CD1c-positive myeloid dendritic cell (primary cell): ENCODE measurements around the gene SGIP1.
A peak's percentile ranks its signal among the peaks of the same experiment; 100 is the strongest.

Experiments
- DNase-seq: peaks from one replicate; pipeline ENCODE4 v3.0.0-alpha.2; 2016; ENCODE audit errors: extremely low spot score

SGIP1 gene

DNA sequence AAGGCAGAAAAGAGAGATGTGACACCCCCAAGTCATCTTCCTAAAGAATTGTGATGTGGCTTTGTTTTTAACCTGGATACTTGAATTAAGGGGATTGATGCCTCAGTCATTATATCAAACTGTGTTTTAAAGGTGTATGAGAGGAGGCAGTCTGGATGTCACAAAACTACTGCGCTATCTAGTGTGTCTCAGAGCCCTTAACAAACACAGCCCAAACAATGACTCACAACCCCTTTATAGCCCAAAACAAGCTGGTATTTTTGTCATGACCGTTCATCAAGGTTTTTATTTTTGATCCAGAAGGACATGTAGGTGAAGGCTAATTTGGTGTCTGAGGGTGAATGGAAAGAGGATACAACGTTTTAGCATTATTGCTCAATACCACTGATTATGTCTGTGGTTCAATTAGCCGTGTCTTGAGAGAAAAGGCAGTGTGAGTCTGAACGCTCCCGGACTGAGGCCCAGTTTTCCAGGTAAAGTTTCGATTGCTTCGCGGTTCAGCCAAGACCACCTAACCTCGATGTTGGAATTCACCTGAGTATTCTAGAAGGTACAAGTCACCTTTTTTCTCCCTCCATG is 71.6 kb downstream of the SGIP1 start:
- DNase-seq = no peak

DNA sequence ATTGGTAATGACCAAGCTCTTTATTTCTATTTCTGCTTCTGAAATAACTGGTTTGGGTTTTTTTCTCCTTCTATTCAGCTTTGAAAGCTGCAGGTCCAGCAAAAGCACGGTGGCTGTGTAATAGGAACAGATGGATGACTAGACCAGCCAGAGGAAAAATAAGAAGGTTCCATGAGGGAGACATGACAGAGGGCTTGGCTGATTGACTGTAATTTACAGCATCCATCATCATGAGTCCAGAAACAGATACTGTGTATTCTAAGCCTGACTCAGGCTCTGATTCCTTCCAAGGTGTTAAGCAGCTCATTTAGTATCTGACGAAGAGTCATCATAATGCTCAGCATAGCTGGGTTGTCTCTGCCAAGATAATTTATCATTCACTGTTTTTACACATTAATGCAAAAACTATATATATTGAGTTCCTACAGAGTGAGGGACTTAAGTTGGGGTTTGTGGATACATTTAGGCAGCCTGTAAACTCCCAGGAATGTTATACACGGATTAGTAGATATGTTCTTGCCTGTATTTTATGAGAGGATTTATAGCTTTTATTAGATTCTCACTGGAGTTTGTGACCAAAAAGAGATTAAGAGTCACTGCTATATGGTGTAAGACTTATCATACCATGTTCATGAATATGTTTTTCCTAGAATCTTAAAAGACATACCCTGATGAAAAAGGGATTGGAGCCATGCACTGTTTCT is 72.6 kb downstream of the SGIP1 start:
- DNase-seq = no peak

DNA sequence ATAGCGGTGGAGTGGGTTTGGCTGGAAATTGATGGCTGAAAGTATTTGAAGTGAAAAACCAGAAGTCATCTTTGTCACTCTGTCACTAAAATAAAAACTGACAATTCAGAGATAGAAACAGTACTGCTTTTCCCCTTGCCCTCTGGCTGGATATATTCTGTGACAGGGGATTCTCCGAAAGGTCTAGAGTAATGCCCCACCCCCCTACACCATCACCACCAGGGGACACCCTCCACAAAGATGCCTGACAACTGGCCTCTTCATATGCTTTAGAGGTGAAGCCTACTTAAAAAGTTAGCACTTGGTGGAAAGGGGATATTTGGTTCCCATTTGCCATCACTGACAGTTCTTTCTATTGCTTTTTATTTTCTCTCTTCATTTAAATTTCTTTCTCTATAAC is 73.5 kb downstream of the SGIP1 start:
- DNase-seq = no peak

DNA sequence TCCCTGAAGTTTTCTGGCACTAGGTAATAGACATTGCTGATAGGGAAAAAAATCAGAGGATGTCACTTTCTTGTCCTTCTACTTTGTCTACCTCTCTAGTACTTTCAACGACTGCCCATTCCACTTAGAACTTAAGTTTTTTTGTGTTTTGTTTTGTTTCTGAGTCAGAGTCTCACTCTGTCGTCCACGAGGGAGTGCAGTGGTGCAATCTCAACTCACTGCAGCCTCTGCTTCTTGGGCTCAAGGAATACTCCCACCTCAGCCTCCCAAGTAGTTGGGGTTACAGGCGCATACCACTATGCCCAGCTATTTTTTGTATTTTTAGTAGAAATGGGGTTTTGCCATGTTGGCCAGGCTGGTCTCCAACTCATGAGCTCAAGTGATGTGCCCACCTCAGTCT is 79.2 kb downstream of the SGIP1 start:
- no peak for DNase-seq

DNA sequence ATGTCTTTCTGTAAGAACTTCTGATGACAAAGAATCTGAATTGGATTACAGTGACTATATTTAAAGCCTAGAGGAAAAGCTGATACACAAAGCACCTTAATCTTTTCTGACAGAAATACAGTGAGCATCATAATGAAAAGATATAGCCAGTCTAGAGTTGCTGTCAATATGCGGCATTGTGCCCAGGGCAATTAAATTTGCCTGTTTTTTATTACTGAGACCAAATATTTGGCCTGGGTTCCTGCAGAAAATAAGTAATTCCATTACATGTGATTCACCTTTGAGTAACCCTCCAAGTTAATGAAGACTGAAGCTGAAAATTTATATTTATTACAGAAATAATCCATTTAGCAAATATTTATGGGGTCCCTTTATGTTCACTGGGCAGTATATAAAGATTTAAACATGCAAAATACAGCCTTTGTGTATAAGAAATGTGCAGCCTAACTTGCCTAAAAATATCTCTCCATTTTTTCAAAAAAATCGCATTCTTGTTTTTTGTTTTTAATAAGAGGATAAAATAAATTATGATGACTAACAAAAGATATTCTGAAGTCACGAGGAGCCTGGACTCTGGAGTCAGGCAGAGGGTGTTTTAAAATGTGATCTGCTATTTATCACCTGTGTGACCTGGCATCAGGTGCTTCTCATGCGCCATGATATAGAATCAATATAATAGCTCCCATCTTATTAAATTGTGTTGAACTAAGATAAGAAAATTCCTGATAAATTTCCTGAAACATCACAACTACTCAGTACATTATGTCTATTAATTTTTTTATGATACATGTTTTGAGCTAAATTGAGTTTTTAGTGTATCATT is 83.6 kb downstream of the SGIP1 start:
- no peak for DNase-seq

DNA sequence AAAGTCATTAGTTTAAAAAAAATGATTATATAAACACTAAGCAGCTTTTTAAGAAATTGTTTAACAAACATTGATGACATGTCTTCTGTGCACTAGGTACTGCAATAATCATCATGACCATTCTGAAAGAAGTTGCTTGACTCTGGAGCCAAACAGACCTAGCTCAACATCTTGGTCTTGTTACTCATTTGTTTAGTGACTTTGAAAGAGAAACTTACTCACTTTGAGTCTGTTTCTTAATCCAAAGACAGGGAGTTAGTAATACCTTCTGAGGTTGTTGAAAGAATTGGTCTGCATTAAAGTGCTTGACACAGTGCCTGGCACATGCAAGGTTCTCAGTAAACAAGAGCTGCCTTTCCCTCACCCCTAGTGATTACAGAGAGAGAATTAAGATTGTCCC is 84.4 kb downstream of the SGIP1 start:
- no peak for DNase-seq

DNA sequence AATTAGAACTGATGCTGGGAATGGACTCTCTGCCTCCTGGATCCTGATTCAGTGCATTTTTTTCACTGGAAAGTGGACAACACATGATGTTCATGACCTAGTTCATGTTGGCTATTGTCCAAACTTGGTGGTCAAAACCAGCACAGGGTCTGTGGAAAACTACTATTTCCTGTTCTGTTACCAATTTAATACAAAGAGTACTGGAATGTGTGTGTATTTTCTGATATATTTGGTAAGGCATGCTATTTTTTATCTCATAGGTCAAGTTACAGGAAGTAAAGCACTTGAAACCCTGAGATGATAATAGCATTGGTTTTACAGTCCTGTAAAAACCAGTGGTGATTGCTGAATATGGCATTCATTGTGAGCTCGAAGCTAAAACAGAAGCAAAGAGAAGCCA is 89.9 kb downstream of the SGIP1 start:
- no peak for DNase-seq

DNA sequence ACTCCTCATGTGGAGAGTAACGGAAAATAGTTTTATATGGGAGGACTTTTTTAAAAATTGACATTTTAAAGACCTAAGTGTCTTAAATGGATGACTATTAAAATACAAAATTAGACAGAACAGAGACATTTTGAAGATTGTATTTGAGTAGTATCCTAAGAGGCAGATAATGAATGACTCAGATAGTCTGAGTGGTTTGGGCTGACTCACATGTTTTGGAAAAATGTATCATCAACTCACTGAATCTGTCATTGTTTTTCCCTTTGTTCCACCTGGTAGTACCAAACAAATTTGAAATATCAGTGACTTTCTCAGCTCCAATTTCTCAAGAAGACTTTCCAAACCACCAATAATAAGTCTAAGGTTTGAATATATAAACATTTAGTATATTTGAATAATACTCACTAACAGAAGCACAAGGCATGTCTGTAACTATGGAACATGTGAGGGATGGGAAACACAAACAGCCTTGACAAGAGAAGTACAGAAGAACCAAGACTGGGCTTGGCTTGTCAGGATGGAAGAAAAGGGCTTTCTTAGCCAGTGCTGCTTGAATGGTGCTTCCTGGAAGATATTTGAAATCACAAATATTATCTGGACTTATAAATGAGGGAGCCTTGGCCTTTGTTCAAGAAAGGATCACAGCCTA is 90.6 kb downstream of the SGIP1 start:
- DNase-seq = no peak

DNA sequence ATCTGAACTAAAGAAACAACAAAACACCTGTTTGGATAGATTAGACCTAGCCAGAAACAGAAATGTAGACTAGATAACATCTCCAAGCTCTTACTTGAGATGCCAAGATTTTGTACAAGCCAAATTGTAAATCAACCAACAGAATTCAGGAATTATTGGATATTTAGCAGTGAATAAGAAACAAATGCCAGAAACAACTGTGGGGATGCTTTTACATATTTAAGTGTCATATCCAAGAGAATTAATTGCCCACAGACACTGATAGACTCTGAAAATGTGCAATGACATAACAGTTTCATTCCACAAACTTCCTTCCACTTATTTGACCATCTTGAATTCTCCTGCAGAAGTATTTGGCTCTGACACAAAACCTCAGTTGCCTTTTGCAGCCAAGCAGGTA is 92.3 kb downstream of the SGIP1 start:
- DNase-seq = no peak

DNA sequence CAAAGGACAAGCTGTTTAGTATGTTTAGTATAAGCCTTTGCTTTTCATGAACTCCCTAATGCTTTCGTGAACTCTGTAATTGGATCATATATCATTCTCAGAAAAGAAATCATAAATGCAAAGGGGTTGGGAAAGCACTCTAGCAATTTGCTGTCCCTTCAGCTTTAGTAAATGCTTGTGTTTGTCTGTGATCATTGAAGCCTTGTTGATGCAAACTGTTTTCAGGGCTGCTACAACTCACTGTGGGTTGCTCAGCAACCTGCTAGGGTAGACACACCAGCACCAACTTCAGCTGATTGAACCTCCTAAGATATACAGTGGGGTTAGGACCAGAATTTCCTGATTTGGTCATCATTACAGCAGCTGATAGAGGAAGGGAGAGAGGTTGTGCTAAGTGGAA is 95.0 kb downstream of the SGIP1 start:
- DNase-seq = no peak

DNA sequence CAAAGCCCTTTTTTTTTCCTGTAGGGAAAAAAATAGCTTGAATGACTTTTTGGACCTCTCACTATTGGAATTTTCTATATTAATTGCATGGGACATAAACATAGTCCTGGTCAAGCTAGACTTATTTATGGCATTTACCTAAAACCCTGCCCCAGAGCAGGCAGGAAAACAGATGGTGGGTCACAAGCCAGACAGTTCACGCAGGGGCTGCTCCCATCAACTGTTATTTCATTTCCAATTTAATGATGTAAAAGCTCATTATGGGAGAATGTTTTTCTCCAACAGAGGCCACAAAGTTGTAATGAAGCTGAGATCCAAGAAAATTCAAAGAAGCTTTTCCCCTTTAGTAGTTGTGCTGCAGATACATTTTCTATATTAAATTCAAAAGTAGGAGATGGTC is 99.2 kb downstream of the SGIP1 start:
- no peak for DNase-seq

DNA sequence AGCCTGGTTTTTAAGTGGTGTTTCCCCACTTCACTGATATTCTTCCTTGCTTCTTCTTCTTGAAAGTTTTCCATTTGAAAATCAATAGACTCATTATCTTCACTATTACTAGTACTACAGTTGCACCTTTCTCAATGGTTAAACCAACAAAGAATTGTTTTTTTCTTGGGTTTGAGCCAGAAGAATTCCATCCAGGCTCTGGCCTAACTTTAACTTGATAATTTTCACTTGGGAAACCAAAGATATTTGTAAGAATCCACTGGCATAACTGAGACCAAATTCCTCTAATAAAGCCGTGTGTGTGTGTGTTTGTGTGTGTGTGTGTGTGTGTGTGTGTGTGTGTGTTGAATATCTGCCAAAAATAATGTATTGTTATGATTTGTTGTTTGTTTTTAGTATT is 103.2 kb downstream of the SGIP1 start:
- DNase-seq = no peak

DNA sequence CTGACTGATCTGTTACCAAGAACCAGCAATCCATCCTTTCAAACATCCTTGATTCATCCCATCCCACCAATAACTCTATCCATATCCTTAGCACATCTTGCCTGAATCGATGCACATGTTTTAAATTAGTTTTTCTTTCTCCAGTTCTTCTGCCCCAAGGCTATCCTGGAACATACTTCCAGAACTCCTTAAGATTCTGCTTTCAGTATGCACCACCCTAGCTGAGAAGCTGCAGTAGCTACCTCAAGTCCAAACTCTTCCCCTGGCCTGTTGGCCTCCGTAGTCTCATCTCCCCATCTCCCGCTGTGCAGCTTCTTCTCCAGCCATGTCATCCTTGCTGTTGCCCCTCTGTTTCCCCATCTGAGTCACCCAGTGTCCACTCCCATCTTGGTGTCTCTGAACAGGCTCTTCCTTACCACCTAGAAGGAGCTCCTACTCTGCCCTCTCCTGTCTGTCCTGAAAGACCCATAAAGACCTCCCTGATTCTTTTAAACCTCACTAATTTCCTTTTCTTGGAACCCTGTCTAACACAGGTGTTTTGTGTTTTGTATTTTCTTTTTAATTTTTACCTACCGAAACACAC is 108.0 kb downstream of the SGIP1 start:
- DNase-seq = no peak

DNA sequence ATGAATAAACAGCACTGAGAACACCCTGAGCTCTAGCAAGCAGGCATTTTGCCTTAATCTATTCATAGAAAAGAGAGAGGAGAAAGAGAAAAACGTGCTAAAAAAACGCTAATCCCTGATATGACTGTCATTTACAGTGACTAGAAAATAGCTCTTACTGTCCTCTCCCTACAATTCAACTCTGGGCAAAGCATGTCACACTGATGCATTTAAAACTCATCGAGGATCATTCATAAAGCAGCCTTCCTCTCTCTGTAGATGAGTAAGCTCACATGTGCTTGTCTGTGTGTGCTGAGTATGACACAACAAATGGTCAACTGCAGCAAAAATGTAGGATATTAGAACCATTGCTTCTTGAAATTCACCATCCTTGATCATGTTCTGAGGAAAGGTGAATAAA is 109.0 kb downstream of the SGIP1 start:
- no peak for DNase-seq

DNA sequence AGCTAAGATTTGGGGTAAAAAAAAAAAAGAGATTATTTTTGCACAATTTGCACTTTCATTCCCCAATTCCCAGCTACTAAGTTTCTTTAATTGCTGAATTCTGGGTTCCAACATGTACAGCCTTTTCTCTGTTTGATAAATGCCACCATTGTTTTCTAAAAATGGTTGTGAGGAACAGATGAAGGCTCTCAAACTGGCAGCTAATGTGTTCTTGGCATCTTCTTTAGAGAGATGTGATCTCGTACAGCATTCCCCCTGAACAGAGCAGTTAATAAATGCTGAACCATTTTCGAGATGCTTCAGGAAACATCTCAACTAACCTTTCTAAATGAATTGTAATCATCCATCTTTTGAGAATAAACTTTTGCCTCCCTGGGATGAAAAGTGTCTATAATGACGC is 110.4 kb downstream of the SGIP1 start:
- DNase-seq = no peak

DNA sequence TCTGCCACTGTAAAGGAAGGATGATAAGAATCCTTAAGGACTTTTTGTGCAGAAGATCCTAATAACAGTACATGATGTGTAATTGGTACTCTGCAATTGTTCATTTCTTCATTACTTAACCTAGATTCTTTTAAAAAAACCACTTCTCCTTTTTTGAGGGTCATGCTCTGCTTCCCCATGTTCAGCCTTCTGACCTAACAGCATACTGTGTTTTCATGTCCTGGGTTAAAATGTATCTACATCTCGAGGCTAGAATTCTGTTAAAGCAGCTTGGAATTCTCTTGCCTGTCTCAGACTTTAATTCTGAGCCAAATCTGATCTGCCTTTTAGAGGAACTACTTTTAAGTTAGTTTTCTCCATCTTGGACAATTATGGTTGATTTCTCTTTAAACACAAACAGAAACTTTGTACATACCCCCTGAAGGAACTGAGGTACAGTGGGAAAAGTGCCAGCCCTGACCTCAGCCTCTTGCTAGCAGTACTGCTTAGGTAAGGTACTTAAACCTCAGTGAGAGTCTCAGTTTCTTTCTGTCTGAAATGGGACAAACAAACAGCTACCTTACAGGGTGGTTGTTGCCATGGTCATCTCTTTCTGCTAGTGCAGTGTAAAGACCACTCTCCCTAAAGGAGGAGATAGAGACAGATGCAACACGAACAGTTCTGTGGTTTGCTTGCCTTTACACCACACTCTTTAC is 115.1 kb downstream of the SGIP1 start:
- peak; percentile 33 for DNase-seq

DNA sequence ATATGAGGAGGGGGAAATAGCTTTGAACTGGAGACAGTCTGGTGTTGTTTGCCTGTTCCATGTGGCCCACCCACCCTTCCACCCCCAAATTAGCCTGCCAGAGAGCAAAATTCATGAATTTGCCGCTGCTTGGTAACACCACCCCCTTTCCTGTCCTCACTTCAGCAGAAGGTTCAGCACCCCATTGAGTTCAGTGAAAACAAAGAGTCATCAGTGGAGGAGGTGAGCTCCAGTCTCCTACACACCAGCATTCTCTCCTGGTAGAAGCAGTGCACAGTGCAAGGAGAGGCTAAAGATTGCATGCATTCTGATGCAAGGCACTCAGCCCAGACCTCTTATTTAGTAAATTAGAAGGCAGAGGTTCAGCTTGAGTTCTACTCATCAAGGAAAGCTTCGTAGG is 118.6 kb downstream of the SGIP1 start:
- no peak for DNase-seq

DNA sequence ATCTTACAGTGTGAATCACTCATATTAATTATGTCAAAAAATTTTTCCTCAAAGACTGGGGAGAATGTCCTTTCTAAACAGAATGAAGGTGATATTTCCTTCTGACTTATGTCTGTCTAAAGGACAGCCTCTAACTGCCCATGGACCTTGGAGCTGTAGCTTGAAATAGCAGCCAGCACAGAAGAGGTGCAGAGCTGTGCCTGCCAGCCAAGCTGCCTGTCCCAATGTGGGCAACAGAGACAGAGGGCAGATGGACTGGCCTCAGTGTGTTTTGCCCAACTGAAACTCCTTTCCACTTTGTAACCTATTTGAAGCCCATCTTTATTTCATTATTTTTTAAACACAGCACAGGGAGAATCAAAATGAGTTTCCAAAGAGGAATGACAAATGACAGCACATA is 120.7 kb downstream of the SGIP1 start:
- no peak for DNase-seq

DNA sequence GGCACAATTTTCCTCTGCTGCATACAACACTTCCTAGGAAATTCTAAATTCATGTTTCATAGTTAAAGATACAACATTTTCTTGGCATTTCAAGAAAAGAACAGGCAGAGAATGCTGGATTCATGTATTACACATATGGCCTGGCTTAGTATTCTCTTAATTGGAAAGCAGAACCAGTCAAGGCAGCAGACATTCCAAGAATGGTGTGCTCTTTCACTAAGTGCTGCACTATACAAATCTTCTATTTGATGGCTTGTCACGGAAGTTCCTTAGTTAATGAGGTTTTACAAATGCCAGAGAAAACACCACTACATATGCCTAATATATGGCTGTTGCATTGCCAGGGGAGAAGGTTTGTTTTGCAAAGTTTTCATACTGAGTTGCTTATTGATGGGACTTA is 137.5 kb downstream of the SGIP1 start:
- DNase-seq = no peak

DNA sequence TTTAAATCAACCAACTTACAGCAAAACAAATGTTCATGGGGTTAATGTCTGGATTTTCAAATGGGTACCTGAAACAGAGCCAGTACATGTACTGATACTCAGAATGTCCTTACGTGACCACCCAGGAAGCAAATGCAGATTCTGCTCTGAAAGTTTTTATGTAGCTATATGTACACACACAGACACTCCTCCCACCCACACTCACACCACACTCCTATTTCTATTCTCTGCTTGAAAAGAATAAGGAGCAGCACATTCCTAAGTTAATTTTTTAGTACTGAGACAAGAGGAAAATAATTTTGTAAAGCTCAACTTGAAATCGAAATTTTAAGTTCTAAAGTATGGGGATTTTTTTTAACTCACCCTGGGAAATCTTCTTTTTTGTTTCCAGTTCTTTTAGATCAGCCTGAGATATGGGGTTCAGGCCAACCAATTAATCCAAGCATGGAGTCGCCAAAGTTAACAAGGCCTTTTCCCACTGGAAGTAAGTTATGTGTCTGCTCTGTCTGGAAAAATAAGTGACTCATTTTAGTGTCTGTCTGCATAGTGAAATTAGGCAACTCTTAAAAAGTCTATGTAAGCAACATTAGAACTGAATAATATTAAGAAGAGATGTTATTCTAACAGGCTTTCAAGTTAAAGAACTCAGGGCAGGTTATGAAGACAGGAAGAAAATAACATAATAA is 142.8 kb downstream of the SGIP1 start:
- no peak for DNase-seq

DNA sequence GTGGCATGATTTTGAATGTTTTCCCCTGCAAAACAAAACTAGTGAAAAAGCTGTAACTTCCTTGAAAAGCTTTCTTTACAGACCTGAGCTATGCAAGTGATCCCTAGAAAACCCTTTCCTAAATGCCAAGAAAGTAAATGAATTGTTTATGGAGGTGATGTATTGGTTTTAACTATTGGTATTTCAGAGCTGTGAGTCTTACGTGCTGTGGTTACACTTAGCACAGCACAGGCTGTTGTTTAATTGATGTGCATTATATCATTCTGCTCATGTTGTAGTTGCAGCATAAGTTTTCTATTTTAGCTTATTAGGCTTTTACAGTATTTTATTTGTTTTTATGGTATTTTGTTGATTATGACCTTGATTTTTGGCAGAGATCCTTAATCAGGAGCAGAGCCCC is 144.2 kb downstream of the SGIP1 start:
- DNase-seq = no peak
